CD4-positive, alpha-beta T cell treated with Interleukin-21 for 1 hour (primary cell): ENCODE data around the gene PFKP.

Source experiments
- DNase-seq: peaks from one replicate; pipeline ENCODE4 v3.0.0-alpha.2; 2020

PFKP gene

DNA sequence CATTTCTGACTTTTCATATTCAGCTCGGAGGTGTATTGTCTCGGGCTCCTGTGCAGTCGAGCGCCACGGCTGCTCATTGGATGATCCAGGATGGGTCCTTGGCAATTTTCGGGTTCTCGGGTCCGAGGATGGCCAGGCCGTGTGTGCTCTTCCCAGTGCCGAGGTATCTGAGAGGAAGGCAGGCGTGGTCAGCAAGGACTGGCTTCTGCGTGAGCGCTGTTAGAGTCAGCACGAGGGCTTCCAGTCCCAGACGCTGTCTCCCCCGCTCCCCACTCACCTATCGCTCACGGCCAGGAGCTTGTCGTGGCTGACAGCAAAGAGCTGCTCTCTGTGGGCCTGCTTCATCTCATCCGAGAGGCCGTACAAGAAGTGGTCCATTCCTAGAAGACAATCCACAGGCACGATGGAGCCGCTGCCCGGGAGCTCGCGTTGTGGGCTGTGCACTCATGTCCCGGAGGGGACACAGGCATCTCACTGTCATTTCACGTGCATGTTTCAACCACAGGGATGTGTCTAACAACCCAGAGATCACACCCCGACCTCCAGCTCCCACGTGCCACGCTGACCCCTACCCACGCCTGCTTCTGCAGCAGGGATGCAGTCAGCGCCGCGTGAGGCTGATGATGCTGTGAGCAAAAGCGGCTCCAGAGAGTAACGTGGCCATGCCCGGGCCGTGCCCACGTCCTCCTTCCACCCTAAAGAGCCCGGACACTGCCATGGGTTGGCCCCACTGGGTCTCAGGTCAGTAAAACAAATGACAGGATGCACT lies 70.8 kb downstream of the PFKP start:
- DNase-seq = no peak

DNA sequence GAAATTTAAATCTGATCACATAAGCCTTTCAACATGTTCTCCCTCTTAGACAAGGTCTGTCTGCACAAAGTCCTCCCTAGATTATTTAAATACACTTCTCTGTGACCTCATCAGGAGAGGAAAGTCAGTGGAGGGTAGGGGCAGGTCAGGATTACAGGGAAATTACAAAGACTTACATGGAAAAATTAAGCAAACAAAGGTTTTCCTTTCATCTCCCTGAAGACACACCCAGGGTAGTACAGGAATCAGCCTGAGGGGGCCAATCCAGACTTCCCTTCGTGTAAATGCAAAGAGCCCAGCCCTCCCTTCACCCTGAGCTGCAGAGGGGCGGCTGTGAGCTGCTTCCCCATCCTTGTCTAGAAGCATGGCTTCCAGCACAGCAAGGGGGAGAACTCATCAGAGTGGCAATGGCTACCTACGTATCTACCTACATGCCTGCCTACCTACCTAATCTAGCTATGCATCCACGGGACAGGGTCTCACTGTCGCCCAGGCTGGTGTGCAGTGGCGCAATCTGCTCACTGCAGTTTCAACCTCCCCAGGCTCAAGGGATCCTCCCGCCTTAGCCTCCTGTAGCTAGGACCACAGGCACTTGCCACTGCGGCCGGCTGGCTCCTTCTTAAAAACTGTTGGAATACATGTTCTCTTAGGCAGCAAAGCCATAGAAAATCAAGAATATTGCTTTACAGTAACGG lies 72.0 kb downstream of the PFKP start:
- DNase-seq = no peak

GRCh38 chr10:3140280-3140679 lies 72.9 kb downstream of the PFKP start:
- DNase-seq = no peak

- DNase-seq = no peak
Measured at GRCh38 chr10:3141351-3142005, 74.1 kb downstream of the PFKP start.

DNA sequence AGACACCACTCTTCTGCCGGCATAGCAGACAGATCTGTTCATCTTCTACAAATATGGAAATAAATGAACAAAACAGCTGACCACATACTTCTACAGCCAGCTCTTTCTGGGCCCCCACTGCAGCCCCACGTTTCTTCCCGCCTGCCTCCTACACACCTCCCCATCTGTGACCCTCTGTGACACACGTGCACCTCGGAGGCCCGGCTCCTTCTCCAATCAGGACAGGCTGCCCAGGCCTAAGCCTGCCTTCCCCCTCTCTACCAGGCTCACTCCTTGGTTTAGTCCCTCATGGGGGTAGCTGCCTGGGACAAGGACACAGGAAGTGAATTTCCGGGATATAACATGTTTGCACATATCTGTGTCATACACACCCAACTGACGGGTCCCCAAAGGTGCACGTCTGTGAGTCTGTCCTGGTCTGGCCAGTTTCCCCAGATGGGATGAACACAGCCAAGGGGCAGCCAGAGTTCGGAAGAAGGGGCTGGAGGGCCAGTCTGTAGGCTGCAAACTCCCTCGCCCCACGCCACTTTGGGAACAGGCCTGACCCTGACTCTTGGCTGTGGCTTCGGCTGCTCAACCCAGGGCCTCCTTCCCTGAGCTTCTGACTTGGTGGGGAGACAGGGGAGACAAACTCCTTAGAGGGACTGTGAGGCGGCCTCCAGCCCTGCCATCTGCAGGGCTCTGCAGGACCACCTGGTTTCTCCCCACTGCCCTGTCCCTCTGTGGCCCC lies 75.0 kb downstream of the PFKP start:
- DNase-seq = no peak

- DNase-seq = no peak
Measured at GRCh38 chr10:3143366-3143765, 76.0 kb downstream of the PFKP start.

DNA sequence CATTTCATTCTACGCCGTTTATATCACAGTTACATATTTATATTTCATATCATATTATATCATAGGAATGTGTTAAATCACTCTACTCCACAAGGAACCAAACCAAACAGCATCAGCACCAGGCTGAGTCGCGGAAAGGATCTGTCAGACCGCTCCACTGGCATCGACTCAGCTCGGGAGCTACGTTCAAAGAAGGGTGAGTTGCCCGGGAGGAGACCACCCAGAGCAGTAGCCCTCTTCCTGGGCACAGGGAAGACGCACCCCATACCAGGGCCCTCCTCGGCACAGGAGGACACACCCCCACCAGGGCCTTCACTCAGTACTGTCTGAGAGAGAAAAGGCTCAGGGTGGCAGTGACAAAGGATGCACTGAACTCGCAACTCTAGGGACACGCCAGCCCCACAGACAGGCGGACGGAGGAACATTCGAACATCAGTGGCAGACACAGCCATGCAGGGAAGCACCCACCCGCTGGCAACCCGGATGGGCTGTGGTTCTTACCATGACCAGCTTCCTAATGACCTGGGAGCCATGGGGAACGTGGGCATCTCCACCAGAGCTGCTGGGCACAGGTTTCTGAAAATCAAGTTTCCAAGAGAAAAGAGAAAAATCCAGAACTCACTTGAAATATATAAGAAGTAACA lies 76.6 kb downstream of the PFKP start:
- no peak for DNase-seq

DNA sequence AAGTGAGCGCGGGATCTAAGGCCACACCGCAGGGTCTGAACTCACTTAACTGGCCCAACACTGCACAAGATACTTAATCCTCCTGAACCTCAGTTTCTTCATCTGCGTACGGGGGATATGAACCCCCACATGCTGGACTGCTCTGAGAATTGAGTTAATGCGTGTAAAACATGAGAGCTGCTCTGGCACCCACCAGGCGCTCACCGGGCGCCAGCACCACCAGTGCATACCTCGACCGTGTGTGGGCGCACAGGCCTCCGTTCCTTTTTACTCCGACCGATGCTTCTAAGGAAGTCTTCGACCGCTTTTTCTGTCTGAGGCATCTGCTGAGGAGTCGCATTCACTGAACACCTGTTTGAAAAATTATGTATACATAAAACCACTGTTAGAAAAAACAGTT lies 78.0 kb downstream of the PFKP start:
- DNase-seq = no peak

- DNase-seq = no peak
Measured at GRCh38 chr10:3146289-3146688, 78.9 kb downstream of the PFKP start.

- no peak for DNase-seq
Measured at GRCh38 chr10:3147117-3147820, 79.9 kb downstream of the PFKP start.

GRCh38 chr10:3148041-3148440 lies 80.7 kb downstream of the PFKP start:
- no peak for DNase-seq

GRCh38 chr10:3148994-3149393 lies 81.6 kb downstream of the PFKP start:
- no peak for DNase-seq

GRCh38 chr10:3149918-3150317 lies 82.6 kb downstream of the PFKP start:
- no peak for DNase-seq

- DNase-seq = no peak
Measured at GRCh38 chr10:3150366-3150765, 83.0 kb downstream of the PFKP start.

- no peak for DNase-seq
Measured at GRCh38 chr10:3150961-3151360, 83.6 kb downstream of the PFKP start.

- no peak for DNase-seq
Measured at GRCh38 chr10:3151889-3152565, 84.7 kb downstream of the PFKP start.

GRCh38 chr10:3152566-3152935 lies 85.2 kb downstream of the PFKP start:
- DNase-seq = no peak

DNA sequence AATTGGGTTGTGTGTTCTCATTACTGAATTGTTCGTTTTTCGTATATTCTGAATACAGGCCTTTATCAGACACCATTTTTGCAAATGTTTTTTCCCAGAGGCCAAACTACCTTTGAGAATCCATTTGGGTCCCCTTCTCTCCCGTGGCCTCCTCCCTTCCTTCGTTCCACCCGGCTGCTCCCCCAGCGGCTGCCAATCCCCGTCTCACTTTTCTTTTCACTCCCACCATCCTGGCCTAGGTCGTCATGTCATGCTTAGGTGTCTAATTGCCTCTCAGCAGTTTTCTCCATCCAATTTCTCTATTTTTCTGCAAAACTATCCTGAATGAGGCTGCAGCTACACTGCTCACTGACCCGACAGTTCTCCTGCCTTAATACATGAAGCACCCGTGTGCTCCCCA lies 87.3 kb downstream of the PFKP start:
- no peak for DNase-seq

DNA sequence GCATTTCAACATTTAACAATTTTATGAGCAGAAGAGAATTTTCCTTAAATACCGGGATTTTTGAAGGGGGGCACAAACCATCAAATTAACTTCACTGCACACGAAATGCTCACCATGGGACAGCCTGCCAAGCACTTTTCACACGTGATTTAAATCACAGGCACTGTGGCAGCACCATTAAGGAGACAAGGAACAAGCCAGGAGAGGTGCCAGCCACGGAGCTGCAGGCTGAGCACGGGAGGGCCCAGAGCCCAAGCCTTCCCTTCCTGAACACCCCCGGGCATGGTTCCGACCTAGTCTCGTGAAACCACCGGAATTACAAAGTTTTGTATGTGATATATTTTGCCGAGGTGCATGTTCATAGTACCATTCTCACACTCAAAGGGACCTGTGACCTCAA lies 91.8 kb downstream of the PFKP start:
- no peak for DNase-seq

- no peak for DNase-seq
Measured at GRCh38 chr10:3162533-3162932, 95.2 kb downstream of the PFKP start.

- DNase-seq = no peak
Measured at GRCh38 chr10:3163879-3164278, 96.5 kb downstream of the PFKP start.

DNA sequence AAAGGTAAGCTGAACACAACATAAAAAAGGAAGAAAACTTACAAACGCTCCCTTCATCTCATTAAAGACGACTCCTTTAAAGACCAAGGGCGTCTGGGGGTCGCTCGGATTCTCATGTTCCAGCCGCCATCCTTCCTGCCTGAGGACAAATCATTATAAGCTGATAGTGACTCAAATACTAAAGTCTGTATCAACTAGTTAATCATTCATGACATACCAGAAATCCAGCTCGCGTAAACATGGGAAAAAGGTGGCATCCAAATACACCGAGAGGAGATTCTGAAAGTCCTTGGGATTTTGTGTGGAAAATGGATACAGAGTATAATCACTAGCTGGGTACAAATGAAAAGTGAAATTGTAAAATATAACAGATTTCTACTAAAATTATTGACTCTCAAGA lies 97.8 kb downstream of the PFKP start:
- DNase-seq = no peak
